ENCODE measurements around the gene OR4K2.

The OR4K2 gene

DNA sequence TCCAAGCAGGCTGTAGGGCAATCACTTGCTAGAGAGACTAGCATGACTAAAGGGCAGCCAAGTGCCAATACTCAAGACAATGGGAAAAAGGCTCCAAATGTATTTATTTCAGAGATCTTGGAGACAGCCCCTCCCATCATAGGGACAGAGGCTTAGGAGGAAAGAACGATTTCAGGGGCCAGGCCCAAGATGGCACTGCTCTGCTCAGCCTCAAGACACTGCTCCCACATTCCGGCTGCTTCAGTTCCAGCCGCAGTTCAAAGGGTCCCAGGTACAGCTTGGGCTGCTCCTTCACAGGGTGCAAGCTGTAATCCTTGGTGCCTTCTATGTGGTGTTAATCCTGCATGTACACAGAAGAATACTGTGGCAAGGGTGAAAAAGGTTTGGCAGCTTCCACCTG, 26.1 kb downstream of the OR4K2 start:
- Histone ChIP-seq H3K36me3 (ENCODE audit: control insufficient read depth in 2 of 2, insufficient read depth in 2 of 2, low read length in 2 of 2) (no peaks in the 10 kb centered on the region), H3K4me1 (ENCODE audit: control insufficient read depth, insufficient read depth, low read length) (no peaks in the 10 kb centered on the region), H3K4me3 (ENCODE audit: low read length in 2 of 2) (no peak overlapping the region), H3K9me3 (ENCODE audit: control insufficient read depth in 2 of 2, low read length in 2 of 2) (peaks cover 0 to 20% of the 10 kb centered on the region in 2 donors), H3K9ac (ENCODE audit: low read length in 2 of 2) (no peak overlapping the region), H3K27me3 (ENCODE audit: control insufficient read depth in 1 of 2, insufficient read depth in 2 of 2, low read length in 2 of 2) (no peaks in the 10 kb centered on the region), H3K27ac (ENCODE audit: low read length) (no peak overlapping the region)

DNA sequence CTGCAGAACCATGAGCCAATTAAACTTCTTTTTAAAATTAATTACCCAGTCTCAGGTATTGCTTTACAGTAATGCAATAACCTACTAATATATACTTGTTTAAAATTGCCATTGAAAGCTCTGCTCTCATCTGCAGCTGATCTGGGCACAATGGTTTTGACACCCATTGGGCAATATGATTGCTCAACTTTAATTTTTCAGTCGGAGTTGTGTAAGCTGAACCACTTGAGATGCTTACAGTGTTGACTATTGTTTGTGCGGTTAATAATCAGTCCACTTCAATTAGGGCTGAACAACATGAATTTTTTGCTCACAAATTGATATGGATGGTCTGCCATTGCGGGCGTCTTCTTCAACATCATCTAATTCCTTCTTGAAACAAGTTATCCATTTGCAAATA, 27.5 kb downstream of the OR4K2 start:
- H3K4me1 ChIP-seq (ENCODE audit: control insufficient read depth, insufficient read depth, low read length), result no peaks in the 10 kb centered on the region
- H3K9ac ChIP-seq (ENCODE audit: low read length in 2 of 2), result no peak overlapping the region
- H3K36me3 ChIP-seq (ENCODE audit: control insufficient read depth in 2 of 2, insufficient read depth in 2 of 2, low read length in 2 of 2), result no peaks in the 10 kb centered on the region
- H3K27me3 ChIP-seq (ENCODE audit: control insufficient read depth in 1 of 2, insufficient read depth in 2 of 2, low read length in 2 of 2), result no peaks in the 10 kb centered on the region
- peaks cover 0 to 15% of the 10 kb centered on the region in 2 donors for H3K9me3 ChIP-seq (ENCODE audit: control insufficient read depth in 2 of 2, low read length in 2 of 2)
- no peak overlapping the region for H3K27ac ChIP-seq (ENCODE audit: low read length)
- no peak overlapping the region for H3K4me3 ChIP-seq (ENCODE audit: low read length in 2 of 2)

DNA sequence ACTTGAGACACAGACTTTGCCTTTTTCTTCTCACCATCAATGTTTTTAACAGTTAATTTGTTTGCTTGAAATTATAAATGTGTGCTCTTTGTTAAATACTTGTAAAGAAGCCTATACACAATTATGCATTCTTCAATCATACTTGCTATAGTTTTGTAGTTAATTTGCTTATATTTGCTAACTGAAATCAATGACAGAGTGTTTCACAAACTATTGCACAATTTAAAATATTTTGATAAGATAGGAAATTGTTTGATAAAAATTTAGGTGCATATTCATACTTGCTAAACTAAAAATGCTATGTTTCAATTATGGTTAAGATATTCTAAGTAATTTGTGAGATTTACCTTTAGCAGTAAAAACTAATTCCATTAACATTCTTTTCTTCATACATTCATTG, 31.7 kb downstream of the OR4K2 start:
- H3K4me3 ChIP-seq (ENCODE audit: low read length in 2 of 2), result no peak overlapping the region

GRCh38 chr14:19911114-19911513, 36.2 kb downstream of the OR4K2 start:
- H3K4me1 ChIP-seq (ENCODE audit: control insufficient read depth, insufficient read depth, low read length), result no peaks in the 10 kb centered on the region

More for the DNA sequence above, 31.7 kb downstream of the OR4K2 start:
- no peaks in the 10 kb centered on the region for H3K36me3 ChIP-seq (ENCODE audit: control insufficient read depth in 2 of 2, insufficient read depth in 2 of 2, low read length in 2 of 2)
- peaks cover 4 to 7% of the 10 kb centered on the region in 2 donors for H3K9me3 ChIP-seq (ENCODE audit: control insufficient read depth in 2 of 2, low read length in 2 of 2)
- H3K9ac ChIP-seq (ENCODE audit: low read length in 2 of 2), result no peak overlapping the region
- H3K27ac ChIP-seq (ENCODE audit: low read length), result no peak overlapping the region
- H3K4me1 ChIP-seq (ENCODE audit: control insufficient read depth, insufficient read depth, low read length), result no peaks in the 10 kb centered on the region
- no peaks in the 10 kb centered on the region for H3K27me3 ChIP-seq (ENCODE audit: control insufficient read depth in 1 of 2, insufficient read depth in 2 of 2, low read length in 2 of 2)

DNA sequence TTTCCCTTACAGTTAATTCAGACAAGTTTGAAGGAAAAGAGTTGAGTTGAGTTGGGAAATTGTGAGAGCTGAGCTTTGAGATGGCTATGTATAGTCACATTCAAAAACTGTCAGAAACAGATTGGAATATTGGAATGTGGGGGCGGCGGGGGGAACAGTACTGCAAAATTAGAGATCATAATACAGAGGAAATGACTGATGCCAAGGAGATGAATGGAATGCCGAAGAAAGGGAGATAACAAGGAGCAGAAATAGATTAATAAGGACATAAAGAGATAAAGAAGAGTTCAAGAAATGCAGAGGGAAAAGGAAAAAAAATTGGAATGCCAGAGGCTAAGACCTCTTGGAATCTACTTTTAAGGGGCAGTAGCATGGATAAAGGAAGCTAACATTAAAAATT, 42.3 kb downstream of the OR4K2 start:
- H3K36me3 ChIP-seq (ENCODE audit: control insufficient read depth in 2 of 2, insufficient read depth in 2 of 2, low read length in 2 of 2), result no peaks in the 10 kb centered on the region
- peaks cover 0 to 13% of the 10 kb centered on the region in 2 donors for H3K9me3 ChIP-seq (ENCODE audit: control insufficient read depth in 2 of 2, low read length in 2 of 2)
- no peak overlapping the region for H3K27ac ChIP-seq (ENCODE audit: low read length)
- H3K4me3 ChIP-seq (ENCODE audit: low read length in 2 of 2), result no peak overlapping the region
- H3K9ac ChIP-seq (ENCODE audit: low read length in 2 of 2), result no peak overlapping the region
- H3K27me3 ChIP-seq (ENCODE audit: control insufficient read depth in 1 of 2, insufficient read depth in 2 of 2, low read length in 2 of 2), result no peaks in the 10 kb centered on the region
- H3K4me1 ChIP-seq (ENCODE audit: control insufficient read depth, insufficient read depth, low read length), result no peaks in the 10 kb centered on the region

More at GRCh38 chr14:19911114-19911513, 36.2 kb downstream of the OR4K2 start:
- Histone ChIP-seq H3K36me3 (ENCODE audit: control insufficient read depth in 2 of 2, insufficient read depth in 2 of 2, low read length in 2 of 2) (no peaks in the 10 kb centered on the region), H3K4me3 (ENCODE audit: low read length in 2 of 2) (no peak overlapping the region), H3K9ac (ENCODE audit: low read length in 2 of 2) (no peak overlapping the region), H3K9me3 (ENCODE audit: control insufficient read depth in 2 of 2, low read length in 2 of 2) (peaks cover 3 to 4% of the 10 kb centered on the region in 2 donors), H3K27ac (ENCODE audit: low read length) (no peak overlapping the region), H3K27me3 (ENCODE audit: control insufficient read depth in 1 of 2, insufficient read depth in 2 of 2, low read length in 2 of 2) (no peaks in the 10 kb centered on the region)

GRCh38 chr14:19917955-19918518, 43.1 kb downstream of the OR4K2 start:
- Histone ChIP-seq H3K36me3 (ENCODE audit: control insufficient read depth in 2 of 2, insufficient read depth in 2 of 2, low read length in 2 of 2) (no peaks in the 10 kb centered on the region), H3K9ac (ENCODE audit: low read length in 2 of 2) (no peak overlapping the region), H3K4me3 (ENCODE audit: low read length in 2 of 2) (no peak overlapping the region), H3K27ac (ENCODE audit: low read length) (no peak overlapping the region), H3K4me1 (ENCODE audit: control insufficient read depth, insufficient read depth, low read length) (no peaks in the 10 kb centered on the region), H3K27me3 (ENCODE audit: control insufficient read depth in 1 of 2, insufficient read depth in 2 of 2, low read length in 2 of 2) (no peaks in the 10 kb centered on the region), H3K9me3 (ENCODE audit: control insufficient read depth in 2 of 2, low read length in 2 of 2) (peaks cover 0 to 13% of the 10 kb centered on the region in 2 donors)

DNA sequence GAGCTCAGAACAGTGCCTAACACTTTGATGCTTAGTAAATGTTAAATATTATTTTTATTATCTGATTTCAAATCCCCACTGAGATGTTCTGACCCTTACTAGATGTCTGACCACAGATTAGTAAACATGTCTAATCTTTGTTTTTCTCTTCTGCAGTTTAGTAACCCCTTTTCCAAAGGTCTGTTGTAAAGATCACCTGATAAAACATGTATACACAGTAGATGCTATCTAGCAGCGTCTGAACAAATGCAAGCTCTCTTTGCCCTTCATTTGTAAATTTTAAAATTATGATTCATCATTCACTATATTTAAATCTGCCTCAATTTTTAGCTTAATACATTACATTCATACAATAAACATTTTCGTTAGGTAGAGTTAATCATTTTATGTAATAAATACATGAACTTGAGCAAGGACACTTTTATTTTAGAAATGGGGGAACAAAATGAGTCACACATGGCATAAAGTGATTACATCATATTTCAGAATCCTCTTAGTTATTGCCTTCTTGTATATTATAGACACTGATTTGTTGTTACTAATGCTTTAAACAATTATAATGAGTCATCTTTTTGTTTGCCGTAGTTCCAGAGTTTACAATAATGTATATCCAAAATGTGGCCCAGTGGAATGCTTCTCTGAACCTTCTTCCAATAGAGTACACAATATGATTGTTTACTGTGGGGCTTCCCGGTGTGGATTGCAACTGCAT, 43.8 kb downstream of the OR4K2 start:
- Histone ChIP-seq H3K27me3 (ENCODE audit: control insufficient read depth in 1 of 2, insufficient read depth in 2 of 2, low read length in 2 of 2) (no peaks in the 10 kb centered on the region), H3K9me3 (ENCODE audit: control insufficient read depth in 2 of 2, low read length in 2 of 2) (peaks cover 0 to 13% of the 10 kb centered on the region in 2 donors), H3K9ac (ENCODE audit: low read length in 2 of 2) (no peak overlapping the region), H3K36me3 (ENCODE audit: control insufficient read depth in 2 of 2, insufficient read depth in 2 of 2, low read length in 2 of 2) (no peaks in the 10 kb centered on the region), H3K4me3 (ENCODE audit: low read length in 2 of 2) (no peak overlapping the region), H3K27ac (ENCODE audit: low read length) (no peak overlapping the region), H3K4me1 (ENCODE audit: control insufficient read depth, insufficient read depth, low read length) (no peaks in the 10 kb centered on the region)

GRCh38 chr14:19920021-19920657, 45.2 kb downstream of the OR4K2 start, which contains the start of gene OR4K5:
Gene OR4K5, plus strand, starts transcription at chr14:19920607. Its CDS starts 0 bp downstream, at chr14:19920607.
- H3K4me1 ChIP-seq (ENCODE audit: control insufficient read depth, insufficient read depth, low read length), result no peaks in the 10 kb centered on the region
- no peak within 1 kb of the TSS for H3K9ac ChIP-seq (ENCODE audit: low read length in 2 of 2)
- H3K27ac ChIP-seq (ENCODE audit: low read length), result no peak within 1 kb of the TSS
- H3K4me3 ChIP-seq (ENCODE audit: low read length in 2 of 2), result no peak within 1 kb of the TSS
- H3K9me3 ChIP-seq (ENCODE audit: control insufficient read depth in 2 of 2, low read length in 2 of 2), result peaks cover 0 to 13% of the 10 kb centered on the region in 2 donors
- no peaks in the 10 kb centered on the region for H3K36me3 ChIP-seq (ENCODE audit: control insufficient read depth in 2 of 2, insufficient read depth in 2 of 2, low read length in 2 of 2)
- no peaks in the 10 kb centered on the region for H3K27me3 ChIP-seq (ENCODE audit: control insufficient read depth in 1 of 2, insufficient read depth in 2 of 2, low read length in 2 of 2)

DNA sequence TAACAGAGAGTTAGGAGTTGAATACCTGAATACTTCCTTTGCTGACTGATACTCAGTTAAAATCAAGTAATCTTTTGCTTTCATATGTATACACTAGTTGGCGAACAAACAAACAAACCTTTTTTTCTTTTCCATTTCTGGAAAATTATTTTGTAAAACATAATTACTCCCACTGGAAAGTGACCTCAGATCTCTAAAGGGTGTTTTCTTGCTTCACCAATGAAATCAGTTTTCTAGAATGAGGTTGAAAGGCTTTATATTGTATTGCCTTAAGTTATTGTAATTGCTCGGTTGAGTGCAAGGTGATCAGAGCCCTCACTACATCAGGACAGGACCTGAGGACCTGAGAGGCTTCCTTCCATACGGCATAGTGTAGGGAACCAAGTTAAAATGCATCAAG, 55.7 kb downstream of the OR4K2 start, which contains the start of gene OR4K1:
OR4K1 (plus strand) TSS at position 301 of the 400 bp plus-strand sequence. CDS start 4,750 bp downstream, outside the sequence.
- Histone ChIP-seq H3K4me3 (ENCODE audit: low read length in 2 of 2) (no peak within 1 kb of the TSS), H3K27ac (ENCODE audit: low read length) (no peak within 1 kb of the TSS), H3K4me1 (ENCODE audit: control insufficient read depth, insufficient read depth, low read length) (no peaks in the 10 kb centered on the region), H3K9ac (ENCODE audit: low read length in 2 of 2) (no peak within 1 kb of the TSS), H3K9me3 (ENCODE audit: control insufficient read depth in 2 of 2, low read length in 2 of 2) (peaks cover 0 to 5% of the 10 kb centered on the region in 2 donors), H3K36me3 (ENCODE audit: control insufficient read depth in 2 of 2, insufficient read depth in 2 of 2, low read length in 2 of 2) (no peaks in the 10 kb centered on the region), H3K27me3 (ENCODE audit: control insufficient read depth in 1 of 2, insufficient read depth in 2 of 2, low read length in 2 of 2) (no peaks in the 10 kb centered on the region)

Measured in stomach smooth muscle (tissue), 2 donors.